Ovary (tissue), 3 donors: ENCODE results near the gene OTOS.

ENCODE experiments used
- CTCF ChIP-seq, 3 donors: fragments of 450-650 bp in 2 of 3; fragments of 200-600 bp in 1 of 3; IDR thresholded peaks; one replicate each; pipeline versions ENCODE4 v1.5.1 to v1.8.0; 2016 to 2022; ENCODE audit warnings: antibody characterized with exemption in 3 of 3, mild to moderate bottlenecking in 1 of 3
- EP300 ChIP-seq: sonication (generic); formaldehyde crosslinking; IDR thresholded peaks from one replicate; pipeline ENCODE4 v1.6.1; 2017; ENCODE audit warnings: antibody characterized with exemption
- POLR2A ChIP-seq: fragments of 450-650 bp; IDR thresholded peaks from one replicate; pipeline ENCODE4 v1.6.1; 2017; ENCODE audit warnings: antibody characterized with exemption, mild to moderate bottlenecking, moderate library complexity
- donor health status: DM: no; HTN: no; CAD: no.

DNA sequence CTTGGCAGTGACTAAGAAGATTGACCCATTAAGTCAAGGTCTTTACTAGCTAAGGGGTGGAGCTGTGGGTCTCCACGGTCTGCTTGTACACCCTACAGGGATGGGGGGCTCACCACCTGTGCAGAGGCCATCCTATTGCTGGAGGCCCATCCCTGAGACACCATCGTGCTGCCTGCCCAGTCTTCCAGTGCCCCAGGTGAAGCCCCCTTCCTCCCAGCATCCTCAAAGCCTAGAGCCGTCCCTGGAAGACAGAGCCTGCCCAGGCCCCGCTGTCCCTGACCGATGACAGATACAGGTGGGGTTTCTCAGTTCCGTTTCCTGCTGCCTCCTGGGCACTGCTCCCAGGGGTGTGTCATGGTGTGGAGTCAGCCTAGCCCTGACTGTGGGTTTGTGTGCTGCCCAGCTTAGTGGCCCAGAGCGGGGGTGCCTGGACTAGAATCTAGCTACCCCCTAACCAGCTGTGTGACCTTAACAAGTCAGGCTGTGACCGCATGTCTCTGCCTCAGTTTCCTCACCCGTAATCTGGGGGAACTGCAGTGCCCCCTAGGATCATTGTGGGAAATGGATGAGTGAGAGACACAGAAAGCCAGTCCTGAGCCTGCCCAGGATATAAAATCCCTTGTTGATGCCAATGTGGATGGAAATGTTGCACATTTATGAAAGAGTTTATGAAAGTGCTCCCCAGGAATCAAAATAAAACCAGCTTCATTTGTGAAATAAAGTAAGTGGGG, 2.0 kb downstream of the OTOS start:
- TF ChIP-seq CTCF (IDR thresholded peaks at IDR 0.05): no peak
- TF ChIP-seq POLR2A: no peak
- no peak for TF ChIP-seq EP300
